H9 (cell line): ENCODE results near the gene RETN. TPM values are rescaled to one million over a fixed set of nuclear protein-coding genes. Genes with fewer than 3 reads are reported as not detected.

ENCODE experiments used
- DNase-seq: peaks from one replicate; pipeline ENCODE4 v3.0.0-alpha.2; 2017
- H2AFZ ChIP-seq: one replicate; pipeline ENCODE4 v1.6.1; 2013; ENCODE audit warnings: mild to moderate bottlenecking, low read length, control low read depth, moderate library complexity
- H2AK5ac ChIP-seq: 2 replicates; pipeline ENCODE4 v1.6.1; 2013; ENCODE audit warnings: low read length, control low read depth, mixed read lengths; ENCODE audit not compliant: insufficient read length
- H2BK120ac ChIP-seq: one replicate; pipeline ENCODE4 v1.6.1; 2013; ENCODE audit warnings: low read depth, mild to moderate bottlenecking, low read length, control low read depth, inconsistent platforms; ENCODE audit not compliant: poor library complexity, severe bottlenecking
- H2BK12ac ChIP-seq: 2 replicates; pipeline ENCODE4 v1.6.1; 2013; ENCODE audit warnings: low read length, control low read depth, mixed read lengths, low read depth; ENCODE audit not compliant: insufficient read length
- H2BK15ac ChIP-seq: 2 replicates; pipeline ENCODE4 v1.6.1; 2013; ENCODE audit warnings: low read depth, low read length, control low read depth
- H2BK20ac ChIP-seq: one replicate; pipeline ENCODE4 v1.6.1; 2013; ENCODE audit warnings: low read depth, mild to moderate bottlenecking, low read length, control low read depth, inconsistent platforms; ENCODE audit not compliant: poor library complexity, severe bottlenecking
- H2BK5ac ChIP-seq: 2 replicates; pipeline ENCODE4 v1.6.1; 2013; ENCODE audit warnings: low read length, control low read depth, mixed read lengths; ENCODE audit not compliant: insufficient read length
- H3K14ac ChIP-seq: 2 replicates; pipeline ENCODE4 v1.6.1; 2013; ENCODE audit warnings: low read length, control low read depth; ENCODE audit not compliant: insufficient read depth
- H3K18ac ChIP-seq: 2 replicates; pipeline ENCODE4 v1.6.1; 2013; ENCODE audit warnings: low read depth, mild to moderate bottlenecking, mixed read lengths, low read length, control low read depth; ENCODE audit not compliant: insufficient read length
- H3K23ac ChIP-seq: 2 replicates; pipeline ENCODE4 v1.6.1; 2013; ENCODE audit warnings: low read length, control low read depth, mixed read lengths, low read depth; ENCODE audit not compliant: insufficient read length
- H3K23me2 ChIP-seq: 2 replicates; pipeline ENCODE4 v1.6.1; 2013; ENCODE audit warnings: low read depth, mild to moderate bottlenecking, mixed read lengths, low read length, control low read depth; ENCODE audit not compliant: insufficient read length, poor library complexity, severe bottlenecking
- H3K27ac ChIP-seq: 2 replicates; pipeline ENCODE4 v1.5.1; 2013; ENCODE audit warnings: low read length, control low read depth, mixed read lengths, low read depth; ENCODE audit not compliant: insufficient read length
- H3K27me3 ChIP-seq: 2 replicates; pipeline ENCODE4 v1.6.1; 2013; ENCODE audit warnings: low read length, control low read depth, inconsistent platforms; ENCODE audit not compliant: insufficient read depth
- H3K4ac ChIP-seq: 2 replicates; pipeline ENCODE4 v1.6.1; 2013; ENCODE audit warnings: low read depth, mild to moderate bottlenecking, control low read depth, inconsistent platforms, low read length, moderate library complexity
- H3K4me1 ChIP-seq: 2 replicates; pipeline ENCODE4 v1.6.1; 2013; ENCODE audit warnings: low read length, control low read depth, inconsistent platforms; ENCODE audit not compliant: insufficient read depth
- H3K4me2 ChIP-seq: 2 replicates; pipeline ENCODE4 v1.6.1; 2013; ENCODE audit warnings: low read length, control low read depth, mixed read lengths; ENCODE audit not compliant: insufficient read length, insufficient read depth
- H3K56ac ChIP-seq: 2 replicates; pipeline ENCODE4 v1.6.1; 2013; ENCODE audit warnings: low read depth, mild to moderate bottlenecking, mixed read lengths, low read length, control low read depth; ENCODE audit not compliant: insufficient read length
- H3K79me1 ChIP-seq: 2 replicates; pipeline ENCODE4 v1.6.1; 2013; ENCODE audit warnings: low read depth, mild to moderate bottlenecking, moderate library complexity, low read length, control low read depth, inconsistent platforms; ENCODE audit not compliant: insufficient read depth, poor library complexity, severe bottlenecking
- H3K79me2 ChIP-seq: 2 replicates; pipeline ENCODE4 v1.6.1; 2013; ENCODE audit warnings: low read length, control low read depth, inconsistent platforms; ENCODE audit not compliant: insufficient read depth
- H3K9ac ChIP-seq: 2 replicates; pipeline ENCODE4 v1.6.1; 2013; ENCODE audit warnings: low read length, control low read depth, mixed read lengths; ENCODE audit not compliant: insufficient read length; ENCODE audit errors: extremely low read depth
- H3K9me3 ChIP-seq: one replicate; pipeline ENCODE4 v1.6.1; 2013; ENCODE audit warnings: low read depth, low read length, inconsistent platforms; ENCODE audit not compliant: control insufficient read depth
- H3T11ph ChIP-seq: one replicate; pipeline ENCODE4 v1.6.1; 2013; ENCODE audit warnings: mild to moderate bottlenecking, low read length, control low read depth, inconsistent platforms
- H4K20me1 ChIP-seq: one replicate; pipeline ENCODE4 v1.6.1; 2013; ENCODE audit not compliant: control insufficient read depth, insufficient read length, insufficient read depth
- H4K5ac ChIP-seq: 2 replicates; pipeline ENCODE4 v1.6.1; 2013; ENCODE audit warnings: low read depth, mild to moderate bottlenecking, mixed read lengths, low read length, control low read depth; ENCODE audit not compliant: insufficient read length
- H4K8ac ChIP-seq: replicated peaks from 2 replicates; pipeline ENCODE4 v1.6.1; 2013; ENCODE audit warnings: low read length, control low read depth, mixed read lengths, low read depth; ENCODE audit not compliant: insufficient read length
- H4K91ac ChIP-seq: 2 replicates; pipeline ENCODE4 v1.6.1; 2013; ENCODE audit warnings: low read depth, mild to moderate bottlenecking, moderate library complexity, mixed read lengths, low read length, control low read depth; ENCODE audit not compliant: insufficient read length
- H3K27ac Mint-ChIP-seq, 3 experiments: 2 replicates in 2 of 3; 3 replicates in 1 of 3; pipeline ENCODE4 v1.8.0; 2020 to 2021; ENCODE audit warnings: mixed read lengths in 3 of 3, mild to moderate bottlenecking in 1 of 3, moderate library complexity in 1 of 3
- H3K27me3 Mint-ChIP-seq: 2 replicates; pipeline ENCODE4 v1.8.0; 2021; ENCODE audit warnings: low read depth, mild to moderate bottlenecking, moderate library complexity, mixed read lengths
- H3K36me3 Mint-ChIP-seq, 3 experiments: 2 replicates in 2 of 3; 3 replicates in 1 of 3; pipeline ENCODE4 v1.8.0; 2020 to 2021; ENCODE audit warnings: low read depth in 3 of 3, mixed read lengths in 3 of 3; ENCODE audit not compliant: insufficient read depth in 1 of 3
- H3K4me1 Mint-ChIP-seq, 2 experiments: 2 replicates each; pipeline ENCODE4 v1.8.0; 2020; ENCODE audit warnings: mixed read lengths in 2 of 2
- H3K4me3 Mint-ChIP-seq, 2 experiments: 2 replicates in 1 of 2; 3 replicates in 1 of 2; pipeline ENCODE4 v1.8.0; 2020 to 2021; ENCODE audit warnings: mild to moderate bottlenecking in 2 of 2, mixed read lengths in 2 of 2, moderate library complexity in 1 of 2
- H3K9me3 Mint-ChIP-seq, 2 experiments: 2 replicates in 1 of 2; 3 replicates in 1 of 2; pipeline ENCODE4 v1.8.0; 2020; ENCODE audit warnings: mild to moderate bottlenecking in 2 of 2, mixed read lengths in 2 of 2, moderate library complexity in 1 of 2
- WGBS: extraction: QIAGEN DNeasy Blood & Tissue Kit; methylation state at CpG from one replicate; pipeline ENCODE4 v1.1.7; 2013; ENCODE audit warnings: missing lambda C conversion rate, low lambda C conversion rate, mixed read lengths; ENCODE audit not compliant: insufficient read length; ENCODE audit errors: extremely low coverage; 5-methylcytosine and 5-hydroxymethylcytosine counted together
- total RNA-seq: library from RNA; stranded (reverse); gene quantifications from 2 replicates; pipeline ENCODE4 v1.2.1, GENCODE V29; 2021
- TF ChIP-seq, protein P1 (sequence below): fragments of 200-600 bp; sonication (generic); conservative IDR thresholded peaks from 3 replicates; pipeline ENCODE4 v1.8.0; 2021; ENCODE audit warnings: antibody characterized with exemption, mild to moderate bottlenecking

The RETN gene
- total RNA-seq, 1 experiment from 2014 or later, result not detected

DNA sequence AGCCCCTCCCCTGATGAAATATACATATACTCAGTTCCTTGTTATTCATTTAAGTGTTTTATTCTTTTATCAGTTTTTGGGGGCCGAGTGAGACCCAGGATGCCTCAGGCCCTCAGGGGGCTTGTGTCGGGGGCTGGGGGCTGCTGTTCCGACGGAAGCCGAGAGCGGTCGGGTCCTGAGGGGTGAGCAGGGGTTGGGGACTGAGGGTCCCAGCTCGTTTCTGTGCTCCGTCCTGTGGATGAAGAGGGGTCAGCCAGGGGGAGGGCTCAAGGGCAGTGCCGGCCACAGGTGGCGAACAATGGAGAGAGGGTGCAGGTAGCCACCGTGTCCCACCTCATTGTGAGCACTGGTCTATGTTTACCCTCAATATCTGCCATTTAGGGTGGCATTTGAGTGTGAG, 37.3 kb upstream of the RETN start:
- peaks cover 4 to 16% (median 12%) of the 10 kb centered on the region in 3 experiments; a peak in 6 of 7 replicates for H3K36me3 Mint-ChIP-seq
- Histone ChIP-seq H2BK12ac (no peak overlapping the region), H4K8ac (no peak overlapping the region), H3K27ac (no peak overlapping the region), H2BK120ac (no peak overlapping the region), H3K27me3 (peaks cover 16% of the 10 kb centered on the region; the same call in 1 of the 2 replicates), H3K23ac (no peak overlapping the region), H3K18ac (no peak overlapping the region), H3K4me2 (no peak overlapping the region), H3K79me2 (peaks cover 26% of the 10 kb centered on the region; the same call in 1 of the 2 replicates), H3K9ac (no peak overlapping the region), H2AFZ (no peak overlapping the region), H4K5ac (no peak overlapping the region), H3K56ac (no peak overlapping the region), H2BK20ac (no peak overlapping the region), H3K4ac (no peak overlapping the region), H2BK5ac (no peak overlapping the region), H3K23me2 (peaks cover 14% of the 10 kb centered on the region), H3K4me1 (no peaks in the 10 kb centered on the region), H4K91ac (no peak overlapping the region), H3T11ph (no peak overlapping the region), H2BK15ac (no peak overlapping the region), H2AK5ac (no peak overlapping the region), H3K14ac (no peak overlapping the region), H3K79me1 (peaks cover 20% of the 10 kb centered on the region), H4K20me1 (no peaks in the 10 kb centered on the region), H3K9me3 (no peaks in the 10 kb centered on the region)
- H3K9me3 Mint-ChIP-seq, result no peaks in the 10 kb centered on the region; a peak in 2 of 5 replicates
- WGBS, result no CpG with 5 or more reads among the region's 12 CpGs
- no peak overlapping the region for H3K27ac Mint-ChIP-seq
- H3K4me1 Mint-ChIP-seq, result peaks cover 15 to 28% of the 10 kb centered on the region in 2 experiments
- peak overlapping the region in 1 of 2 experiments; percentile 12; a peak in 1 of 5 replicates for H3K4me3 Mint-ChIP-seq
- H3K27me3 Mint-ChIP-seq, result peaks cover 27% of the 10 kb centered on the region
- TF ChIP-seq, protein P1, sequence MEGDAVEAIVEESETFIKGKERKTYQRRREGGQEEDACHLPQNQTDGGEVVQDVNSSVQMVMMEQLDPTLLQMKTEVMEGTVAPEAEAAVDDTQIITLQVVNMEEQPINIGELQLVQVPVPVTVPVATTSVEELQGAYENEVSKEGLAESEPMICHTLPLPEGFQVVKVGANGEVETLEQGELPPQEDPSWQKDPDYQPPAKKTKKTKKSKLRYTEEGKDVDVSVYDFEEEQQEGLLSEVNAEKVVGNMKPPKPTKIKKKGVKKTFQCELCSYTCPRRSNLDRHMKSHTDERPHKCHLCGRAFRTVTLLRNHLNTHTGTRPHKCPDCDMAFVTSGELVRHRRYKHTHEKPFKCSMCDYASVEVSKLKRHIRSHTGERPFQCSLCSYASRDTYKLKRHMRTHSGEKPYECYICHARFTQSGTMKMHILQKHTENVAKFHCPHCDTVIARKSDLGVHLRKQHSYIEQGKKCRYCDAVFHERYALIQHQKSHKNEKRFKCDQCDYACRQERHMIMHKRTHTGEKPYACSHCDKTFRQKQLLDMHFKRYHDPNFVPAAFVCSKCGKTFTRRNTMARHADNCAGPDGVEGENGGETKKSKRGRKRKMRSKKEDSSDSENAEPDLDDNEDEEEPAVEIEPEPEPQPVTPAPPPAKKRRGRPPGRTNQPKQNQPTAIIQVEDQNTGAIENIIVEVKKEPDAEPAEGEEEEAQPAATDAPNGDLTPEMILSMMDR, result no peak
- DNase-seq, result no peak
